Fibroblast of lung (primary cell): Measurements from ENCODE around the gene LRRFIP1. TPM values are rescaled to one million over a fixed set of nuclear protein-coding genes. Genes with fewer than 3 reads are reported as not detected.
A peak's percentile ranks its signal among the peaks of the same experiment; 100 is the strongest.

Source experiments
- DNase-seq, 2 donors: peaks; one replicate each; pipeline versions ENCODE4 v3.0.0 to v3.0.0-alpha.2; 2010; ENCODE audit warnings: low read depth in 2 of 2
- H2AFZ ChIP-seq: 2 replicates; pipeline ENCODE4 v1.5.1; 2012; ENCODE audit warnings: low read length, control low read depth, inconsistent platforms
- H3K27ac ChIP-seq: 2 replicates; pipeline ENCODE4 v1.5.1; 2011; ENCODE audit warnings: low read length, control low read depth; ENCODE audit not compliant: insufficient read depth
- H3K27me3 ChIP-seq: 2 replicates; pipeline ENCODE4 v1.5.1; 2011; ENCODE audit warnings: mild to moderate bottlenecking, low read length; ENCODE audit not compliant: control insufficient read depth, insufficient read depth
- H3K36me3 ChIP-seq: 2 replicates; pipeline ENCODE4 v1.5.1; 2011; ENCODE audit warnings: low read length; ENCODE audit not compliant: control insufficient read depth, insufficient read depth
- H3K4me1 ChIP-seq: 2 replicates; pipeline ENCODE4 v1.5.1; 2011; ENCODE audit warnings: low read length; ENCODE audit not compliant: control insufficient read depth, insufficient read depth; ENCODE audit errors: extremely low read depth
- H3K4me2 ChIP-seq: 2 replicates; pipeline ENCODE4 v1.5.1; 2011; ENCODE audit warnings: low read length, control low read depth; ENCODE audit not compliant: insufficient read depth; ENCODE audit errors: extremely low read depth
- H3K4me3 ChIP-seq, 4 experiments: fragments of 200-600 bp in 1 of 4; sonication (generic) in 1 of 4; replicated peaks in 1 of 4; 2 replicates each; pipeline ENCODE4 v1.5.1; 2011 to 2016; ENCODE audit warnings: low read length in 4 of 4, low read depth in 3 of 4, mild to moderate bottlenecking in 3 of 4, control low read depth in 2 of 4, inconsistent platforms in 1 of 4, mixed read lengths in 1 of 4; ENCODE audit not compliant: insufficient read depth in 1 of 4; ENCODE audit errors: control extremely low read depth in 1 of 4
- H3K79me2 ChIP-seq: 2 replicates; pipeline ENCODE4 v1.5.1; 2012; ENCODE audit warnings: mild to moderate bottlenecking, low read length, inconsistent platforms; ENCODE audit not compliant: control insufficient read depth, insufficient read depth
- H3K9ac ChIP-seq: 2 replicates; pipeline ENCODE4 v1.5.1; 2011; ENCODE audit warnings: mild to moderate bottlenecking, low read length, control low read depth; ENCODE audit not compliant: insufficient read depth
- H3K9me3 ChIP-seq: 2 replicates; pipeline ENCODE4 v1.5.1; 2012; ENCODE audit warnings: low read depth, low read length; ENCODE audit not compliant: control insufficient read depth, insufficient read depth
- H4K20me1 ChIP-seq: 2 replicates; pipeline ENCODE4 v1.5.1; 2011; ENCODE audit warnings: low read length; ENCODE audit not compliant: control insufficient read depth, insufficient read depth; ENCODE audit errors: extremely low read depth
- CTCF ChIP-seq, 2 donors: IDR thresholded peaks in 1 of 2; conservative IDR thresholded peaks in 1 of 2; 1 replicate in 1 of 2; 2 replicates in 1 of 2; pipeline ENCODE4 v1.5.1; 2011 to 2012; ENCODE audit warnings: low read length in 2 of 2, control low read depth in 1 of 2, inconsistent platforms in 1 of 2, low read depth in 1 of 2, mild to moderate bottlenecking in 1 of 2
- EZH2 ChIP-seq: IDR thresholded peaks from 2 replicates; pipeline ENCODE4 v1.5.1; 2012; ENCODE audit warnings: low read length, control low read depth, mild to moderate bottlenecking; ENCODE audit errors: missing control alignments
- polyA plus RNA-seq, 2 donors: library from polyadenylated mRNA; depleted of rRNA in 1 of 2; stranded (reverse) in 1 of 2; unstranded in 1 of 2; fragments of >200 nt; gene quantifications; 2 replicates each; pipeline ENCODE4 v1.2.1, GENCODE V29; 2011 to 2012; ENCODE audit warnings: missing spikeins in 1 of 2
- total RNA-seq: library from RNA; depleted of rRNA; stranded (reverse); fragments of >200 nt; gene quantifications from 2 replicates; pipeline ENCODE4 v1.2.1, GENCODE V29; 2014

LRRFIP1 gene
- total and polyA plus RNA-seq, 2 donors (not counting 1 experiment from before 2014, with no cell fraction given), result 58.1 to 113 TPM

DNA sequence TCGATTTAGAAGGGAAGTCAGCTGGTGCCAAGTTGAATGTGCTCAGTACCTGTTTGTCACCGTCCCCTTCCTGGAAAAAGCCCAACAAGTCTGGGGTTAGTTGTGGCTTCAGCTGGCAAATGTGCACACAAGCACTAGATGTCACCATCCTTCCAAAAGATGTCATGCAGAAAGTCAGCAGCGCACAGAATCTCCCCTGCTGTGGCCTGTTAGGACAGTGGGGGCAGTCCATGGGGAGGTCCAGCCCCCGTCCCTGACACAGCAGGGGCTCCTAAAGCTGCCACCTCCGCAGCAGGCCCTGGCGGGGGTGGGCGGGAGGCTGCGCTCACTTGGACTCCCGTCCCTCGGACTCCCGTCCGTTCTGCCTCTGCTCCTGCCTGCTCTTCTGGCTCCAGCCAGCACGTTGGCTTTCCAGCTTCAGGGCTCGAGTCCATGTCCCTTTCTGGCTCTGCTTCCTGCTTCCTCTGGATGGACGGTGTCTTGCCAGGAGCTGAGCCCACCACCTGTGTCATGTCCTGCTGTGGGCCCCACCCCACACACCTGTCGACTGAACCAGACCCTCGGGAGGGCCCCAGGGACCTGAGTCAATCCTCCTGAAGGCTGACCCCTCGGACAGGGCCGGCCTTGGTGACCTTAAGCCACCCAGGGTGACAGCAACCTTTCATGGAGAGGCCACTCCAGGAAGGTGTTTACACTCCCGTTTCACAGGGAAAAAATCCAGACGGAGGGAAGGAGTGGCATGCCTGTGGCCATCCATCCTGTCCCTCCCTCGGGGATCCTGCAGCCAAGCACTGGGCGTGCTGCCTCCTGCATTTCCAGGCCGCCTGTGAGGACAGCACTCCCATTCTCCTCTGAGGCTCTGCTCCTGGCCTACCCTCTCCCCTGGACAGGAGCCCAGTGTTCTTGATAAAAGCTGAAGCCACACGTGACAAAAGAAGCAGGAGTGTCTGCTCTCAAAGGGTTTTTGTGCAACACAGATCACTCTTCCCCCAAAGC, 45.3 kb upstream of the LRRFIP1 start:
- TF ChIP-seq CTCF (conservative IDR thresholded peaks at IDR 0.05 in 1 of 2, IDR thresholded peaks at IDR 0.05 in 1 of 2; ENCODE audit: low read depth in 1 of 2, low read length in 2 of 2) (peak; percentile 52 to 67), EZH2 (no peak)
- H3K4me3 ChIP-seq, result peak overlapping the region in 1 of 4 experiments; percentile 37
- H3K4me2 ChIP-seq, result peak overlapping the region; percentile 78
- H3K4me1 ChIP-seq, result peaks cover 2% of the 10 kb centered on the region
- peak overlapping the region; percentile 62 for H3K9ac ChIP-seq
- DNase-seq, result peak; percentile 58 to 81
- no peaks in the 10 kb centered on the region for H3K36me3 ChIP-seq
- H2AFZ ChIP-seq, result peak overlapping the region; percentile 74
- no peak overlapping the region for H3K27ac ChIP-seq
- H3K79me2 ChIP-seq, result no peaks in the 10 kb centered on the region
- no peaks in the 10 kb centered on the region for H4K20me1 ChIP-seq
- H3K27me3 ChIP-seq, result no peaks in the 10 kb centered on the region
- no peaks in the 10 kb centered on the region for H3K9me3 ChIP-seq

GRCh38 chr2:237583385-237584295, 43.7 kb upstream of the LRRFIP1 start:
- H3K9ac ChIP-seq, result no peak overlapping the region
- no peak overlapping the region for H3K4me2 ChIP-seq
- H4K20me1 ChIP-seq, result no peaks in the 10 kb centered on the region
- no peaks in the 10 kb centered on the region for H3K9me3 ChIP-seq
- no peaks in the 10 kb centered on the region for H3K79me2 ChIP-seq
- no peak for TF ChIP-seq CTCF (conservative IDR thresholded peaks at IDR 0.05 in 1 of 2, IDR thresholded peaks at IDR 0.05 in 1 of 2; ENCODE audit: low read depth in 1 of 2, low read length in 2 of 2)
- no peak for TF ChIP-seq EZH2
- no peak for DNase-seq
- no peaks in the 10 kb centered on the region for H3K36me3 ChIP-seq
- H3K27ac ChIP-seq, result no peak overlapping the region
- peaks cover 2% of the 10 kb centered on the region for H3K4me1 ChIP-seq
- H3K4me3 ChIP-seq, result no peak overlapping the region
- peaks cover 3% of the 10 kb centered on the region for H3K27me3 ChIP-seq
- no peak overlapping the region for H2AFZ ChIP-seq
